Measurements from ENCODE around the gene PLCB1.

Gene PLCB1

DNA sequence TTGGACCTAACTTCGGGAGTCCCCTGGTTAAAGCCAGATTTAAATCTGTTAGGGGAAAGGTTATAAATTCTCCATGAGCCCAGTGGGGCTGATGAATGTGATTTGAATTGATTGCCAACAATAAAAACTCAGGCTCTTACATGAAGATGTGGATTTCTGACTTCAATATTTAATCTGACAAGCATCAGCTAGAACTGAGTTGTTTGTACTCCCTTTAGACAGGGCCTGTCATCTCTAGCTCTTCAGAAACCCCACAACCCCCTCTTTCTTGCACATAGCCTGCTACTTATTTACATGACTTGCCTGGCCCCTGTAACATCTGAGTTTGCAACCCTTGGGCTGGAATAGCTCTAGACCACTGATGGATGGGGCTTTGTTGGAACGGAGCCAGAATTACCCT is 745.2 kb downstream of the PLCB1 start:
- DNase-seq (ENCODE audit: low read depth, low spot score): no peak

DNA sequence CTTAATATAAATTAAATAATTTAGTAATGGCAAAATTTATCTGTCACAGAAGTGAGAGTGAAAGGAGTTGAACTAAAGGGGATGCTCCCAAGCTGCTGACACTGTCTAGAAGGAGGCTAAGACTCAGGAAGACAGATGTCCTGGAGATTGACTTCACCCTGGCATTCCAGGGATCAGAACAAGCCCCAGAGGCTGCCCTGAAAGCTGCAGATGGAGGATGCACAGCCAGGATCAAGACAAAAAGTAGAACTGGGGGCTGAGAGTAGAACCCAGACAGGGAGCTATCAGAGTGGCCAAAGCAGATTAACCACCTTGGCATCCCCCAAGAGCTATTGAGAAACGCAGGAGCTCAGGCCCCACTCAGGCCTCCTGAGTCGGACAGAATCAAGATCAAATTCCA is 747.6 kb downstream of the PLCB1 start:
- DNase-seq (ENCODE audit: low read depth, low spot score): no peak
- no peak overlapping the region for H3K27ac ChIP-seq

More for the DNA sequence above, 745.2 kb downstream of the PLCB1 start:
- no peak overlapping the region for H3K27ac ChIP-seq

DNA sequence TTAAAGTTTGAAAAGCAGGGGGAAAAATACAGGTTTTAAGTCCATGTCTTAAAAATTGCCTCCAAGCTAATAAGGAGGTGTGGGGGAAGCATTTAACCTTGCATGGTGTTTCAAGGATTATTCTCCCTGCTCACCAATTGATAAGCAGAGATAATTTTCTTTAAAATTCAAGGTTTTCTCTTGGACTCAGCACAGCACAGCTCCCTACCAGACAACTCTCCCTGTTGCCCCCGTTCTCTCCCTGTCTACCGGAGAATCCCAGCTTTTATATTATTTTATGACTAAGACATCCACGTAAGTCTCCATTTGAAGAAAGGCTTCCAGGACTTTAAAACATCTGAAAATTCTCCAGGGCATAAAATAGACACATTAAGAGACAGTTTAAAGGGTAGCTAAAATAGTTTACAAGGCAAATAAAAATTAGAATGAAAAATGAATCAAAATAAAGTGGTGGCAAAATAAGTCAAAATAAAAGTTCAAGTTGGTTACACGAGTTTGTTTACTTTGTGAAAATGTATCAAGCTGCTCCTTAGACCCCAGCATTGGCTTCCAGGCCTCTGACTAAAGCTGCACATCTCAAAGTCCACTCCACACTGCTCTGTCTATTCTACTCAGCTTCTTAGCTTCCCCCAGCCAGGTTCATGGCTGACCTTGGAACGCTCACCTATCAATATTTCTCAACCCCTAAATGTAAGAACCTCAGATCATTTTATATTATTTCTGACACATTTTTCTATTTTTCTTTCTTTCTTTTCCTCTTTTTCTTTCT is 748.2 kb downstream of the PLCB1 start:
- no peak overlapping the region for H3K27ac ChIP-seq
- DNase-seq (ENCODE audit: low read depth, low spot score): no peak

DNA sequence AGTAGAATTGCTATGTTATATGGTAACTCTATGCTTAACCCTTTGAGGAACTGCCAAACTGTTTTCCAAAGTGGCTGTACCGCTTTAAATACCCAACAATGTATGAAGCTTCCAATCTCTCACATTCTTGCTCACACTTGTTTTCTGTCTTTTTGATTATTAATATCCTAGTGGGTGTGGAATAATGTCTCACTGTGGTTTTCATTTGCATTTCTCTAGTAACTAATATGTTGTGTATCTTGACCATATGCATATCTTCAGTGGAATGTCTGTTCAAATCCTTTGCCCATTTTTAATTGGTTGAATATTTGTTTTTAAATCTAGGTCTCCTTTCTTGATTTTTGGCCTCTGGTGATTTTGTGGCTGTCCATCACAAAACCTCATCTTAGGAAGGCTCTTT is 759.0 kb downstream of the PLCB1 start:
- H3K27ac ChIP-seq: no peak overlapping the region
- no peak for DNase-seq (ENCODE audit: low read depth, low spot score)

DNA sequence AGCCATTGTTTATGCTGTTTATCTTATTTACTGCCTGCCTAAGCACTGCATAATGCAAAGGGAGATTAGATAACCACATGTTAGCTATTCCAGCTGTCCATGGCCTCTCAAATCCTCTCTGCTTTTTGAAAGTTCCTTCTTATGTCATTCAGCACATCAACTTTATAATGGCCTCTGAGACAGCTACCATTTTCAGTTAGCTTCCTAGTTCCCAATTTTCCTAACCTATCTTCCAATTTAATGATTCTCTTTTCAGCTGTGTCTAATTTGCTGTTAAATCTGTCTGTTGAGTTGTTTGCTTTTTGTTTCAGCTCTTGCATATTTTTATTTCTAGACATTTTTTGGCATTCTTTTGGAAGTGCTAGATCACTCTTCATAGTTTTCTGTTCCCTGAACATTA is 763.4 kb downstream of the PLCB1 start:
- H3K27ac ChIP-seq: no peak overlapping the region

DNA sequence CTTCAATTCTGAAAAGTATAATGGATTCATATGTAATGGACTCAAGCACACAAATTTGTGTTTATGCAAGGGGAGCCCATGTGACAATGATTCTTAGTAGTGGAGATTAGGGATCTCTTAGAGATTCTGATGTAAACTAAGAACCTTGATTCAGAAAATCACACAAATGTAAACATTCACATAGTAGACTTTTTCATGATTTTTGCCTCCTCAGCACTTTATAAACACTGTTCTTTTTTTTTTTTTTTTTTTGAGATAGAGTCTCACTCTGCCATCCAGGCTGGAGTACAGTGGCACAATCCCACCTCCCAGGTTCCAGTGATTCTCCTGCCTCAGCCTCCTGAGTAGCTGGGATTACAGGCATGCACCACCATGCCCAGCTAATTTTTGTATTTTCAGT is 766.8 kb downstream of the PLCB1 start:
- DNase-seq (ENCODE audit: low read depth, low spot score): no peak
- no peak overlapping the region for H3K27ac ChIP-seq

More for the DNA sequence above, 763.4 kb downstream of the PLCB1 start:
- no peak for DNase-seq (ENCODE audit: low read depth, low spot score)

DNA sequence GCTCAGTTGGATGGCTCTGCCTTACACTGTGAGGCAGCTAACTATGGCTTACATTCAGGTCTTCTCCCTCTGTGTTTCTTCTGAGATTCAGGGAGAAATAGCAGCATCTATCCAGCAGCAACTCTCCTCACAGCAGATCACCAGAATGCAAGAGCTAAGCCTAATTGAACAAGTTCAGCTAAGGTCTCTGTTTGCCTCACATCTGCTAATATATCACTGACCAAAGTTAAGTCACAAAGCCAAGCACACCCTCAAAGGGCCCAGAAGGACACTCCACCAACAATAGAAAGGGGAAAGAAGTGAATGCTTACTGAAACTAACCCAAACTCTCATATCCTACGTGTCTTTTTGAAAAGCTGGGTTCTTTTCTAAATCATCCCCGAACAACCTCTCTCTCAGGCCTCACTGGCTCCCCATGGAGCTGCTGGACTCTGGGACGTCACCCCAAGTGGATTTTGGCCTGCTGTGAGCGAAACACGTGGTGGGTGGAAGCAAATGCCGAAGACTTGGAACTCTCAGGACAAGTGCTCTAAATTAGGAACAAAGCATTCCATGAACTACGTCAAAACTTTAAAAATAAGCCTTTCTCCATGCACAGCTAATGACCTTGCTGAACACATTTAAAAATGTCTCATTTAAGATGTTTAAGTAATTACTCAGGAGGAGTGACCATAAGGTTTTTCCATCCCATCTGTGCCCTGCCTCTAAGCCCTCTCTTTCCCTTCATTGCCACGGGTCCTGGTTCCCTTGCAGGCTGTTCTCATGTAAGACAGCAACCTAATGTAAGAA is 769.4 kb downstream of the PLCB1 start:
- DNase-seq (ENCODE audit: low read depth, low spot score): no peak
- no peak overlapping the region for H3K27ac ChIP-seq

DNA sequence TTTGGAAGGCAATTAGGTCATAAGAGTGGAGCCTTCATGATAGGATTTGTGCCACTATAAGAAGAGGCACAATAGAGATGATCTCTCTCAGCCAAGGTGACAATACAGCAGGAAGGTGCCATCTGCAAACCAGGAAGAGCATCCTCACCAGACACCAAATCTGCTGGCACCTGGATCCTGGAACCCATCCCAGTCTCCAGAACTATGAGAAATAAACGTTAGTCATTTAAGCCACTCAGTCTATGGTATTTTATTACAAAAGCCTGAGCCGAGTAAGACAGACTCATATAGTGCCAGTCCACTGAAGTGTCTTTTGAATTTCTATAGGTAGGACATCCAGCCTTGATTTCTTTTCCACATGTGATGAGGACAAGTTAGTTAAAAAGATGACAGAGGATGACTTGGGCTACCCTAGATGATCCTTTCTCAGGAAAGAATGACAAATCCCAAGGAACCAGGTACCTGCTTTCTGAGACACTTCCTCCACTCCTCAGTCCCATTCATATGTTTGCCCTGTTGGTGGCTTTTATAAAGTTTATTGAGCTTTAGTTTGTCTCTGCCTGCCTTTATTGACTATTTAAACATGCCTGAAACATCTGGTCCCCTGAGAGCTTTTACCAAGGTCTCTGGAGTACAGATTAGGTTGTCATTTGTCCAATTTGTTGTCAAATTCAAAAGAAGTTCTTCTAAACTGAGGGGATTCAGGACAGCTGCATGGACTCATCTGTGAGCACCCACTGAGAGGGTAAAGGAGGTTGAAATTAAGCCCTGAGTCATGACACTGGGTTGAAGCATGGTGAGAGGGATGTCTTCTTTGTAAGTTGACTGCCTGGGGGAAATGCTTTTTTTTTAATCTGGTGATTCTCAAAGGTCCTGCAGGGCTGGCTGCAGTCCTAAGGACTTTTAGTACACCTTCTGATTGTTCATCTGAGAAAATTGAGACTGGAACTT is 771.9 kb downstream of the PLCB1 start:
- no peak for DNase-seq (ENCODE audit: low read depth, low spot score)
- H3K27ac ChIP-seq: no peak overlapping the region

DNA sequence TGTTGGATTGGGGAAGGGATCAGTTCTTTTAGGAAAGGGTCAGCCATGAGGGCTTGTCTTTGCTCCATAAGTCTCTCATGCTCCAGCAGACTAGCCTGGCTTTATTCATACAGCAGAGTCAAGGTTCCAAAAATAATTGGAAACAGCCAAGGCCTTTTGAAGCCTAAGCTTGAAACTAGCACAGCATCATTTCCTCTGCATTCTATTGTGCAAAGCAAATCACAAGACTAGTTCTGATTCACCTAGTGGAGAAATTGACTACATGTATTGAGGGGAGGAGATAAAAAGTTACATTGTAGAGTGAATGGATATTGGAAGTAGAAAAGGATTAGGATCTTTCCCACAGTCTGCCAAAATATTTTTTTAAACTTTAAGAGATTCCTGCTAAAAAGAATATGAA is 777.5 kb downstream of the PLCB1 start:
- H3K27ac ChIP-seq: no peak overlapping the region
- no peak for DNase-seq (ENCODE audit: low read depth, low spot score)

DNA sequence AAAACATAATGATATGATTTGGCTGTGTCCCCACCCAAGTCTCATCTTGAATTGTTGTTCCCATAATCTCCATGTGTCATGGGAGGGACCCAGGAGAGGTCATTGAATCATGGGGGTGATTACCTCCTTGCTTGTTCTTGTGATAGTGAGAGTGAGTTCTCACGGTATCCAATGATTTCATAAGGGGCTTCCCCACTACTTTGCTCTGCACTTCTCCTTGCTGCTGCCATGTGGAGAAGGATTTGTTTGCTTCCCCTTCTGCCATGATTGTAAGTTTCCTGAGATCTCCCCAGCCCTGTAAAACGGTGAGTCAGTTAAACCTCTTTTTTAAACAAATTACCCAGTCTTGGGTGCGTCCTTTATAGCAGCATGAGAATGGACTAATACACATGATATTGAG is 780.0 kb downstream of the PLCB1 start:
- H3K27ac ChIP-seq: no peak overlapping the region
- DNase-seq (ENCODE audit: low read depth, low spot score): no peak

DNA sequence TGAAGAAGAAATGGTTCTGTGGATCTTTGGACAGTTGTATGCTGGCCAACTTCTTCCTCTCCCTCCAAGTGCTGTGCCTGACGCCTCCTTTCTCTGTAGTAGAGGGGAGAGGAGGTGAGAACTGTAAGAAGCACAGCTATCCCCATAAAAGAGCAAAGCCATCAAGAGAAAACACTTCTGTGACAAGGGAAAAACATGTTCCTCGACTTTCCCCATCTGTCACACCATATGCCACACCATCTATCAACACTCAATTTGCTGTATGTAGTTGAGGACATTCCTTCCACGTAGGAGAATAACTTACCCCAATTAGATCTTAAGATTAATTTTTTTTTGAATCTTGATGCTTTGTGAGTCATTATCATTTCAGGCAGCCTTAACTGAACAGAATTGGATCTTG is 780.7 kb downstream of the PLCB1 start:
- H3K27ac ChIP-seq: no peak overlapping the region
- DNase-seq (ENCODE audit: low read depth, low spot score): no peak

DNA sequence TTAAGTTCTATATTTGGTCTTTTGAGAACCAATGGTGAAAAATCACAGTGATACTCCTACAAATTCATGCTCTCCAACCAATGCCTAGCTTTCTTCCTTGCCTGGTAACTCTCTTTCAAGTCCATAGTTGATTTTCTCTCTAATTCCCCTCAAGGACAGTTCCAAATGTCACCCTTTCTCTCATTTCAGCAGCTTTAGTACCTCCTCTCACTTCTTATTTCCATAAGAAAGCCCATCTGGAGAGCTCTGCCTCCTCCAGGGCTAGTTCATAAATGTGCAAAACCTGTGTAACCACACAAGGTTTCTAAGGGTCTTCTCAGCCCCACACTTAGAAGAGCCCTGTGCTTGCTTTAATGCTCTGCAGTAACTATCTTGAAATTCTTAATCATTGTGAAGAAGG is 781.4 kb downstream of the PLCB1 start:
- DNase-seq (ENCODE audit: low read depth, low spot score): no peak

DNA sequence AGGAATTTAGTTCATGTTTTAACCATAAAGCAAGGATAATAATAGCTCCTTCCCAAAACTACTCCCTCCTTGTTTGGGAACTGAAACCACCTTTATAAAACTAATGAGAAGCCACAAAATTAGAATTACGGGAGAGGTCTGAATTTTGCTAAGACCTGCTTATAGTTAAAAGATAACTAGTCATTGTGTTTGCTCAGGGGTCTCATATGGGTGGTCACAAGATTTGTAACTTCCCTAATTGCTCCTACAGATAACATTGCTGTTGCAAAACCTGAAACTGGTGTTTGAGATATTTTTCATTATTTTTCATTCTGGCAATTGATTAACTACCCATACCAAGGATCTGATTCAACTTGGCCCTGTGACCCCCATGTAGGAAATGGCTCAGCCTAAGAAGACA is 782.4 kb downstream of the PLCB1 start:
- DNase-seq (ENCODE audit: low read depth, low spot score): no peak
- H3K27ac ChIP-seq: no peak overlapping the region

More for the DNA sequence above, 781.4 kb downstream of the PLCB1 start:
- no peak overlapping the region for H3K27ac ChIP-seq

DNA sequence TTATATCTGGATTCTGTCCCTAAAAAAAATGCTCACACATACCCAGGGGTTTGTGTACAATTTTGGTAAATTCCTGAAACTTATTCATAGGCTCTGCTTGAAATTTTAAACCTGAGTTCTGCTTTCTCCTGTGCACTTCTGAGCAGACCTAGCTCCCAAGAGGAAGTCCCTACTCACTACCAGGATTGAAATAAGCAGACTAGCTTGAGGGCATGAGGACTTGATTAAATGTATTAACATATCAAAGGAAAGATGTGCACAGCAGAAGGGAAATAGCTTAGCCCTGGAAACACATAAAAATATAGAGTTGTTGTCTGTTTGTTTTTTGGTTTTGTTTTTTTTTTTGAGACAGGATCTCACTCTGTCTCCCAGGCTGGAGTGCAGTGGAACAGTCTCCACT is 785.0 kb downstream of the PLCB1 start:
- no peak for DNase-seq (ENCODE audit: low read depth, low spot score)

DNA sequence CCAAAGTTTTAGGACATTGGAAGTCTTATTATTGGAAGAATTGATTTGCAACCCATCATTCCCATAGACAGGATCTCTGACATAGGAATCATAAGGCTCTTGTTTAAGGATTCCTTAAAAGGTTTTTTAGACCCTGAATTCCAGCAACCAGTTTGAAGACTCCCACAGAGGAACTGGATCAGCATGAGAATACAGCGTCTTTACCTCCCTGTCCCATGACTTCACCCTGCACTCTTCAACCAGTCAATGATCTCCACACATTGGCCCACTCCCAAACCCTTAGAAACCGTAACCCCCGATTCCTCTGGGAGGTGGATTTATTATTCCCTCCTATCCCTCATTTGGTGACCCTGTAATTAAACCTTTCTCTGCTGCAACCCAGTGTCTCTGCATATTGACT is 786.1 kb downstream of the PLCB1 start:
- no peak overlapping the region for H3K27ac ChIP-seq
- no peak for DNase-seq (ENCODE audit: low read depth, low spot score)

More for the DNA sequence above, 785.0 kb downstream of the PLCB1 start:
- H3K27ac ChIP-seq: no peak overlapping the region

DNA sequence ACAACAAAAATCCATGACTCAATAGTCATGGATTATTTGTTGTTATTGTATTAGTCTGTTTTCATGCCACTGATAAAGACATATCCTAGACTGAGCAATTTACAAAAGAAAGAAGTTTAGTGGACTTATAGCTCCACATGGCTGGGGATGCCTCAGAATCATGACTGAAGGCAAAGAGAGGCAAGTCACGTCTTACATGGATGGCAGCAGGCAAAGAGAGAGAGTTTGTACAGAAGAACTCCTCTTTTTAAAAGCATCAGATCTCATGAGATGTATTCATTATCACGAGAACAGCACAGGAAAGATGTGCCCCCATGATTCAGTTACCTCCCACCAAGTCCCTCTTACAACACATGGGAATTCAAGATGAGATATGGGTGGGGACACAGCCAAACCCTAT is 792.5 kb downstream of the PLCB1 start:
- H3K27ac ChIP-seq: no peak overlapping the region
- no peak for DNase-seq (ENCODE audit: low read depth, low spot score)

DNA sequence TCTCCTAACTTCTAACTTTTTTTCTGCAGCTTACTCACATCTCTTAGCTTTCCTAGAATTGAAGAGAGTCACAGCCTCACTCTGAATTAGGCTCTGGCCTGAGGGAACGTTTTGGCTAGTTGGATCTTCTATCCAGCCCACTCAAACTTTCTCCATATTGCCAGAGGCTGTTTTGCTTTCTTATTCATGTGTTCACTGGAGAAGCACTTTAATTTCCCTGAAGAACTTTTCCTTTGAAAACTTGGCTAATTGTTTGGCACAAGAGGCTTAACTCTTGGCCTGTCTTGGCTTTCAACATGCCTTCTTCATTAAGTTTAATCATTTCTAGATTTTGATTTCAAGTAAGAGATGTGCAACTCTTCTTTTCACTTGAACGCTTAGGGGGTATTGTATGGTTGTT is 798.7 kb downstream of the PLCB1 start:
- no peak for DNase-seq (ENCODE audit: low read depth, low spot score)

DNA sequence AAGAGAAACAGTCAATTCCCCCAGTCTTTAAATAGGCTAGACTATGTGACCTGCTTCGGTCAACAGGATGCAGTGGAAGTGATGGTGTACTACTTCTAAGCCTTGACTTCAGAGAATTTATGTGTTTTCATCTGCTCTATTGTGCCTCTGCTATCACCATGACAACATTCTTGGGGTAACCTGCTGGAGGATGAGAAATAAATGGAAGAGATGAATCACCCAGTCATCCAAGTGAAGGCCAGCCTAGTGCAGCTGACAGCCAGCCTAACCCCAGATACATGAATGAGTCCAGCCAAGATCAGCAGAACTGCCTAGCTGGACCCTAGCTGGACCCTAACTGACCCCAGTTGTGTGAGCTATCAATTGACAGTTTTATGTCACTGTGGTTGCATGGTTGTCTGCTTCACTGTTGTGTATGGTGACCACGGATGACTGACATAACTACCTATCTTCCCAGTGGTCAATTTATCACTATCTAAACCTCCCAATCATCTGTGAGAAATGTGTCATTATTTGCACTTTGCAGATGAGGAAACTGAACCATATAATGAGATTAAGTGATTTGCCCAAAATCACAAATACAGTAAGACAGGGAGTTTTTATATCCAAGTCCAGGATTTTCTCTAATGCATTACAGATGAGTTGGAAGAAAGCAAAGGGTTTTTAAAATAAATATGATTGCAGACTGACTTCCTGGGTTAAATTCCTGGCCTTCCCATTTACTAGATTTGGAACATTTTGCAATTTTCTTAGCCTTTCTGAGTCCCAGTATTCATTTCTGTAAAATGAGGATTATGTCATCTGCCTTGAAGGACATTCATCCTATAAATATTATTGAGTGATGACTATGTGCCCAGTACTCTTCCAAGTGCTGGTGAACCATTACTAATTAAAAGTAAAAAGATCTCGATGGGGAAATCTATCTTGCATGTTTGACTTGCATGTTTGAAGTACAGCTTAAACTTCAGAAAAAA is 800.4 kb downstream of the PLCB1 start:
- DNase-seq (ENCODE audit: low read depth, low spot score): peak; percentile 6

More for the DNA sequence above, 798.7 kb downstream of the PLCB1 start:
- H3K27ac ChIP-seq: no peak overlapping the region

DNA sequence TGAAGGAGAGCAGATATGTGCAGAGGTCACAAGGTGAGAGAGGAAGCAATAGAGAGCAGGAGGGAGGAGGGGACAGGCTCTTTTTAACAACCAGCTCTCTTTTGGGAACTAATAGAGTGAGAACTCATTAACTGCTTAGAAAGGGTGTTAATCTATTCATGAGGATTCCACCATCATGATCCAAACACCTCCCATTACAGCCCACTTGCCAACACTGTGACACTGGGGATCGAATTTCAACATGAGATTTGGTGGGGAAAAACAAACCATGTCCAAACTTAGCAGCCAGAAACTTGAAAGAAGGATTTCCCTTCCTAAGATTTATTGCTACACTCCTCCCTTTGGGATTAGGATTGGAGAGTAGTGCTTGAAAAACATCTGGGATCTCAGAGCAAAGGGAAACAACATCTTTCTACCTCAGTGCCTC is 801.3 kb downstream of the PLCB1 start:
- H3K27ac ChIP-seq: no peak overlapping the region
- DNase-seq (ENCODE audit: low read depth, low spot score): no peak

More for the DNA sequence above, 800.4 kb downstream of the PLCB1 start:
- H3K27ac ChIP-seq: no peak overlapping the region
